PFSK-1 (cell line): ENCODE data around the gene NRDC.

Source experiments
- FOXP2 ChIP-seq: optimal IDR thresholded peaks from 2 replicates; pipeline ENCODE3; 2011; ENCODE audit warnings: borderline replicate concordance, control low read depth, inconsistent platforms; ENCODE audit not compliant: insufficient read depth; ENCODE audit errors: extremely low read length, extremely low read depth
- POLR2AphosphoS5 ChIP-seq: IDR thresholded peaks from 2 replicates; pipeline ENCODE4 v1.6.1; 2012; ENCODE audit warnings: low read depth, mild to moderate bottlenecking, control low read depth, low read length, moderate library complexity
- SIN3A ChIP-seq: IDR thresholded peaks from 2 replicates; pipeline ENCODE4 v1.6.1; 2012; ENCODE audit warnings: mild to moderate bottlenecking, low read length, moderate library complexity, borderline replicate concordance; ENCODE audit not compliant: insufficient read depth
- TAF1 ChIP-seq: IDR thresholded peaks from 2 replicates; pipeline ENCODE4 v1.6.1; 2012; ENCODE audit warnings: low read length, control low read depth, borderline replicate concordance; ENCODE audit not compliant: insufficient read depth
- TF ChIP-seq, protein P1 (sequence below), 2 experiments: IDR thresholded peaks; 2 replicates each; pipeline versions ENCODE4 v1.6.1 to v1.8.0; 2011 to 2012; ENCODE audit warnings: low read depth in 2 of 2, low read length in 2 of 2, control low read depth in 1 of 2, inconsistent platforms in 1 of 2, mild to moderate bottlenecking in 1 of 2, moderate library complexity in 1 of 2; ENCODE audit not compliant: insufficient read depth in 1 of 2

Gene NRDC

DNA sequence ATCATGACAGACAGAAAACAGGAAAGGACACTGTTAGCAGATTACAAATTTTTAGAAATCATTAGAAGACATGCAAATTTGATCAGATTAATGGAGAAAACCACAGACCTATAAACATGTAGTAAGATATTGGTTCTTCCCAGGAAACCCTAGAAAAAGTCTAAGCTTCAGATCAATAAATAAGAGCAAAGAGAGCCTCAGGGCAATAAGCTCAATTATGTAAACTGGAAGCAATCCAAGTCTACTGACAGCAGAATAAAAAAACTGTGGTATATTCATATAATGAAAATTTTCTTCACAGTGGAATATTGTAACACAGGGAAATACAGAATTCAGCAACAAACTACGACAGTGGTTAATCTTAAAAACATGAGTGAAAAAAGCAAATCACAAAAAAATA, 36.3 kb downstream of the NRDC start:
- no peak for TF ChIP-seq TAF1

DNA sequence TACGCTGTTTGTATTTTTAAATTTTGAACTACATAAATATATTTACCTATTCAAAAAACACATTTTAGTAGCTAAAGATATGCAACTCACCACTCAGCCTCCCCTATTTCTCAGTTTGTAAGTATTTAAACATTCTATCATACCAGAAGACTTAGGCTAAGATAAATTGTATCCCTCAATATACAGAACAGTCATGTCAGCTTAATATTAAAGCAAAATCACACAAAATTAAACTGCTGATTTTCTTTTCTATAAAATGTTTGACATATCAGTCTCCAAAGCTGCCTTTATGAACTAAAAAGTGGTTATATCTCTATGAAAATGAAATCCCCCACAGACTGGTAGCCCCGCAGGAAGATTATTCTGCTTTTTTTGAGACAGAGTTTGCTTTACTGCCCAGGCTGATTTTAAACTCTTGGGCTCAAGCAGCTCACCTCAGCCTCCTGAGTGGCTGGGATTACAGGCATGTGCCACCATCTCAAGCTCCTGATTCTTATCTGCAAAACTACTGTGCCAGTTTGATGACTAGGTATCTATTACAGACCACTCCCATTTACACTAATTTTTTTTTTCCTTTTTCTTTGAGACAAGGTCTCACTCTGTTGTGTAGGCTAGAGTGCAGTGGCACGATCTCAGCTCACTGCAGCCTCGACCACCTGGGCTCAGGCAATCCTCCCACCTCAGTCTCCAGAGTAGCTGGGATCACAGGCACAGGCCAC, 37.6 kb downstream of the NRDC start:
- TF ChIP-seq POLR2AphosphoS5 (no peak), FOXP2 (no peak), TAF1 (no peak), SIN3A (no peak)
- TF ChIP-seq, protein P1, sequence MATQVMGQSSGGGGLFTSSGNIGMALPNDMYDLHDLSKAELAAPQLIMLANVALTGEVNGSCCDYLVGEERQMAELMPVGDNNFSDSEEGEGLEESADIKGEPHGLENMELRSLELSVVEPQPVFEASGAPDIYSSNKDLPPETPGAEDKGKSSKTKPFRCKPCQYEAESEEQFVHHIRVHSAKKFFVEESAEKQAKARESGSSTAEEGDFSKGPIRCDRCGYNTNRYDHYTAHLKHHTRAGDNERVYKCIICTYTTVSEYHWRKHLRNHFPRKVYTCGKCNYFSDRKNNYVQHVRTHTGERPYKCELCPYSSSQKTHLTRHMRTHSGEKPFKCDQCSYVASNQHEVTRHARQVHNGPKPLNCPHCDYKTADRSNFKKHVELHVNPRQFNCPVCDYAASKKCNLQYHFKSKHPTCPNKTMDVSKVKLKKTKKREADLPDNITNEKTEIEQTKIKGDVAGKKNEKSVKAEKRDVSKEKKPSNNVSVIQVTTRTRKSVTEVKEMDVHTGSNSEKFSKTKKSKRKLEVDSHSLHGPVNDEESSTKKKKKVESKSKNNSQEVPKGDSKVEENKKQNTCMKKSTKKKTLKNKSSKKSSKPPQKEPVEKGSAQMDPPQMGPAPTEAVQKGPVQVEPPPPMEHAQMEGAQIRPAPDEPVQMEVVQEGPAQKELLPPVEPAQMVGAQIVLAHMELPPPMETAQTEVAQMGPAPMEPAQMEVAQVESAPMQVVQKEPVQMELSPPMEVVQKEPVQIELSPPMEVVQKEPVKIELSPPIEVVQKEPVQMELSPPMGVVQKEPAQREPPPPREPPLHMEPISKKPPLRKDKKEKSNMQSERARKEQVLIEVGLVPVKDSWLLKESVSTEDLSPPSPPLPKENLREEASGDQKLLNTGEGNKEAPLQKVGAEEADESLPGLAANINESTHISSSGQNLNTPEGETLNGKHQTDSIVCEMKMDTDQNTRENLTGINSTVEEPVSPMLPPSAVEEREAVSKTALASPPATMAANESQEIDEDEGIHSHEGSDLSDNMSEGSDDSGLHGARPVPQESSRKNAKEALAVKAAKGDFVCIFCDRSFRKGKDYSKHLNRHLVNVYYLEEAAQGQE (IDR thresholded peaks at IDR 0.05; ENCODE audit: insufficient read depth in 1 of 2, low read depth in 2 of 2, low read length in 2 of 2), result no peak

DNA sequence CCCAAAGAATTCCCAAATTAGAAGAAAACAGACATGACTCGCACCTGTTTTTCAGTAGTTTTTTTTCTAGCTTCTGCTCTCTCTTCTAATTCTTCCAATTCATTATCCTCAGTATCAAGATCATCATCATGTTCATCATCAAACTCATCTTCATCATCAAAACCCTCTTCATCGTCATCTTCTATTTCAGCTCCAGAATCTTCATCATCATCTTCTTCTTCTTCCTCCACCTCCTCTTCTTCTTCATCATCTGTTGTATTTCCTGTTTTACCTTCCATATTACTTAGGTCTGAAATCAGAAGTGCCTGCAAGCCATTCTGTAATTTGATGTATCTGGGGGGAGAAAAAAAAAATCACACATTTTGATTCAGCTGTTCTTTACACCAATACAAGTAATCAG, 38.3 kb downstream of the NRDC start:
- no peak for TF ChIP-seq FOXP2
- no peak for TF ChIP-seq TAF1
- TF ChIP-seq, protein P1 (IDR thresholded peaks at IDR 0.05; ENCODE audit: insufficient read depth in 1 of 2, low read depth in 2 of 2, low read length in 2 of 2), result no peak
- no peak for TF ChIP-seq SIN3A
- TF ChIP-seq POLR2AphosphoS5, result no peak

DNA sequence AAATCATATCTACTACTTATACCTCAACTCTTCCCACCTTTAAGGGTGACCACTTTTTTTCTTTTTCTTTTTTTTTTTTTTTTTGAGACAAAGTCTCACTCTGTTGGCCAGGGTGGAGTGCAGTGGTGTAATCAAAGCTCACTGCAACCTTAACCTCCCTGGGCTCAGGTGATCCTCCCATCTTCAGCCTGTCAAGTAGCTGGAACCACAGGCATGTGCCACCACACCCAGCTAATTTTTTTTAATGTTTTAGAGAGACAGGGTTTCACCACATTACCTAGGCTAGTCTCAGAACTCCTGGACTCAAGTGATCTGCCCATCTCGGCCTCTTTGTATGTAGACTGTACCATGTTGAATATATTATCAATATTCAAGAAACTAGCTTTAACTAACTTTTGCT, 39.4 kb downstream of the NRDC start:
- TF ChIP-seq SIN3A (no peak), TAF1 (no peak), POLR2AphosphoS5 (no peak)

DNA sequence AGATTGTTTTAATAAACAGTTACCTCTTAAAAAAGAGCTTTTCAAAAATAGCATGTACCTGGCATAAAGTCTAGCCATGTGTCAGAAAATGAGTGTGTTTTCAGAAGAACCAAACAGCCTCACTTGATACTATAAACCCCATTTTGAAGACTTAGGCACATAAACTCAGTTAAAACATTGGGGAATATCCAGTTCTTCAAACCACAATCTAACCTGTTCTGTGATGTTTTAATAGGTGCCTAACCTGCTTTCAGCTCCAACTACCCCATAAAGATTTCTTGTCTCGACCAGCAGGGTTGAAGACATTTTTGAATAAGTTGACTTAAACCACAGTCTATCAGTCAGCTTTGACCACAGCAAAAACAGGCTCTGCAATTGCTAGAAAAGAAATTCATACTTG, 41.3 kb downstream of the NRDC start:
- TF ChIP-seq SIN3A (no peak), FOXP2 (no peak), TAF1 (no peak), POLR2AphosphoS5 (no peak)
- TF ChIP-seq, protein P1 (IDR thresholded peaks at IDR 0.05; ENCODE audit: insufficient read depth in 1 of 2, low read depth in 2 of 2, low read length in 2 of 2), result no peak

DNA sequence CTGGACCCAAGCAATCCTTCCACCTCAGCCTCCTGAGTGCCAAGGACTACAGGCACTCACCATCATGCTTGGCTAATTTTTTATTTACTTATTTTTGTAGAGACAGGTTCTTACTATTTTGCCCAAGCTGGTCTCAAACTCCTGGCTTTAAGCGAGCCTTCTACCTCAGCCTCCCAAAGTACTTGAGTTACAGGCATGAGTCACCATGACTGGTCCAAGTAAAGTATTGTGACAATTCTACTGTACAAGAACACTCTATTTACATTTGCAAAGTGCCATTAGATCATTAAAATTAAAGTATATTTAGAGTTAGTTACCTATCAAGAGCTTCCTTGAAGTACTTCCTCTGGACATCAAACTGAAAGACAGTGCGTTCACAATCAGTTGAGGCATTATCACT, 44.8 kb downstream of the NRDC start:
- TF ChIP-seq FOXP2 (no peak), TAF1 (no peak), POLR2AphosphoS5 (no peak), SIN3A (no peak)
- TF ChIP-seq, protein P1 (IDR thresholded peaks at IDR 0.05; ENCODE audit: insufficient read depth in 1 of 2, low read depth in 2 of 2, low read length in 2 of 2), result no peak
